NCI-H226 (cell line): ENCODE results near the gene NAA25.
"Not testable (repeated sequence)": the region's sequence is repeated elsewhere in the genome, so short reads cannot be mapped to it uniquely, and the experiment has no call there.

Experiments used
- DNase-seq: peaks from one replicate; pipeline ENCODE4 v3.0.0-alpha.2; 2015

The NAA25 gene

DNA sequence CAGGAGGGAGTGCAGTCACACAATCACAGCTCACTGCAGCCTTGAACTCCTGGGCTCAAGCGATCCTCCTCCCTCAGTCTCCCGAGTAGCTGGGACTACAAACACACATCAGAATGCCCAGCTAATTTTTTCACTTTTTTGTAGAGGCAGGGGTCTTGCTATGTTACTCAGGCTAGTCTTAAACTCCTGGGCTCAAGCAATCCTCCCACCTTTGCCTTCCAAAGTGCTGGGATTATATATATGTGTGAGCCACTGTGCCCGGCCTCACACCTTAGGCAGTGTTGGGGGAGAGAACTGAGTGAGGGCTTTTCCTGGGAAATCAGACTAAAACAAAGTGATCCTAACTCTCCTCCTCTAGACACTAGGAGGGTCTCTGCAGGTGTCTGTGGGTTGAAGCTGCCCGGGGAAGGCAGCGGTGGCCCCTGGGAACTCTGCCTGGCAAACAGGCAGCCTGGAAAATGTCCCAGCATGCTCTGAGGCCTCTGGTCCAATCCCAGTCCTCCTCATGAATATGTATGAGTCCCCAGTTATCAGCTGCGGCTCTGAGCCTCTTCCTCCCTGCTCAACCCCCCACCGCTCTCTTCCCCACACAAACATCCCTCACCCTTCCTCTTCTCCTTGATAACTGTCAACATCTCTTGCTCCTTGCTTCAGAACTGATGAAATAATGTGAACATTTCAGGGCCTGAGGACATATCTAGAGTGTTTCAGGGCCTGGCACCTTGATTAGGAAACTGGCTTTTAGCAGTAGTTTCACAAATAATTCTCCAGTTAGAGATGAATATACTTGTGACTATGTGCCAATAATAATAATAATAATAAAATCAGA lies 7.9 kb upstream of the NAA25 start:
- DNase-seq: peak; percentile 97

DNA sequence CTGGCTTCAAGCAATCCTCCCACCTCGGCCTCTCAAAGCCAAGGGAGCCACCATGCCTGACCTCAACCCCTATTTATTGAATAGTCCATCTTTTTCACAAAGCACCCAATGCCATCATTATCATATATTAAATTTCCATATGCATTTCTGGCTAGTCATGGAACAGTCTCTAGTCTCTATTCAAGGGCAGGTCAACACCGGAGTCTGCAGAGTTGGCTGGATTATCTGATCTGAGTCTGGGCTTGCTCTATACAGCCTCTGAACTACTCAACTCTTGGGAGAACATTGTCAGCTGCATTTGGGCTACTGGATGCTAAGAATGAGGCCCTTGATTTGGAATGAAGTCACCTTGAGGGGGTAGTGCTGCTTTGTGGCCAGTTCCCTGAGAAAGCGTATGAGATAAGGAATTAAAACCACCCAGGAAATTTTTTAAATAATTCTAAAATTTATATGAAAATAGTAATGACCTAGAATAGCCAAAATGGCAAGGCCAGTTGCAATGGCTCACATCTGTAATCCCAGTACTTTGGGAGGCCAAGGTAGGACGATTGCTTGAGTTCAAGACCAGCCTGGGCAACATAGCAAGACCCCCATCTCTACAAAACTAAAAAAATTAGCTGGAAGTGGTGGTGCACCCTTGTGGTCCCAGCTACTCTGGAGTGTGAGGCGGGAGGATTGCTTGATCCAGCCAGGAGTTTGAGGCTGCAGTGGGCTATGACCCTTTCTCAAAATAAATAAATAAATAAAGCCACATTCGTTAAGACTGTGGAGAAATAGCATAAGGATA lies 6.9 kb upstream of the NAA25 start:
- no peak for DNase-seq

DNA sequence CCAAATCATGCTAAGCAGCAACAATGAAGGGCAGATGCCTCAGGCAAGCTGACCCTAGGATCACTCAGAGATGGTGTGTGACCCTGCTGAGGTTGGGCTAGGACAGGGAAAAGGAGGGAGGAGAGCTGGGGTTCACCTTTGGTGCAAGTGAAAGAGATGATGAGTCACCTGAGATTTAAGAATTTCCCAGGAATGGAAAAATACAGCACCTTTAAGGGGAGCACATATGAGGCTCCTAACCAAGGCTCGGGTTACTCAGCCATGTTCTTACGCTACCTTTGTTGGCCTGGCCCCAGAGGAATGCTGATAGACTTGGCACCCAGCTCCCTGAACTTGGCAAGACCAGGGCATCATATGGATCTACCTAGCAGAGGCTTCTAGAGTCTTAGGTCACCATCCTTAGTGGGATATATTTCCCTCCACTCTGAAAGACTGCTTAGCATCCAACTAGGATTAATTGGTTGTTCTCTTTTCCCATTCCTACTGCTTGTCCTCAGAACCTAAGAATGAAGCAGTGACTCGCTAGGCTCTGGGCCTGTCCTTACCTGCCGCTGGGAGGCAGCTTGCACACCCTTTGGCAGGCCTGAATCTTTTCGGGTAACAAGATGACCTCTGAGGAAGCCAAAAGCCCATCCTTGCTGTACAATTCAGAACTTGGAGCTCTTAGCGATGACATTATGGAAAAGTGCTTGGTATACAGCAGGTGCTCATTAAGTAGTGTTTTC lies 4.0 kb upstream of the NAA25 start:
- peak; percentile 94 for DNase-seq

DNA sequence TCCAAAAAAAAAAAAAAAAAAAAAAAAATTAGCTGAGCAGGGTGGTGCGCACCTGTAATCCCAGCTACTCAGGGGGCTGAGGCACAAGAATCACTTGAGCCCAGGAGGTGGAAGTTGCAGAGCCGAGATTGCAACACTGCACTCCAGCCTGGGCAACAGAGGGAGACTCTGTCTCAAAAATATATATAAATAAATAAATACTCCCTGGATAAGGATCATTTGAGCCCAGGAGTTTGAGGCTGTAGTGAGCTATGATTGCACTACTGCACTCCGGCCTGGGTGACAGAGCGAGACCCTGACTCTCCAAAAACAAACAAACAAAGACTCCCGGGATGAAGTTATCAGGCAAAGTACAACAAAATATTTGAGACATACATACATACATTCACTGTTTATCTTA lies 3.3 kb upstream of the NAA25 start:
- peak; percentile 17 for DNase-seq

DNA sequence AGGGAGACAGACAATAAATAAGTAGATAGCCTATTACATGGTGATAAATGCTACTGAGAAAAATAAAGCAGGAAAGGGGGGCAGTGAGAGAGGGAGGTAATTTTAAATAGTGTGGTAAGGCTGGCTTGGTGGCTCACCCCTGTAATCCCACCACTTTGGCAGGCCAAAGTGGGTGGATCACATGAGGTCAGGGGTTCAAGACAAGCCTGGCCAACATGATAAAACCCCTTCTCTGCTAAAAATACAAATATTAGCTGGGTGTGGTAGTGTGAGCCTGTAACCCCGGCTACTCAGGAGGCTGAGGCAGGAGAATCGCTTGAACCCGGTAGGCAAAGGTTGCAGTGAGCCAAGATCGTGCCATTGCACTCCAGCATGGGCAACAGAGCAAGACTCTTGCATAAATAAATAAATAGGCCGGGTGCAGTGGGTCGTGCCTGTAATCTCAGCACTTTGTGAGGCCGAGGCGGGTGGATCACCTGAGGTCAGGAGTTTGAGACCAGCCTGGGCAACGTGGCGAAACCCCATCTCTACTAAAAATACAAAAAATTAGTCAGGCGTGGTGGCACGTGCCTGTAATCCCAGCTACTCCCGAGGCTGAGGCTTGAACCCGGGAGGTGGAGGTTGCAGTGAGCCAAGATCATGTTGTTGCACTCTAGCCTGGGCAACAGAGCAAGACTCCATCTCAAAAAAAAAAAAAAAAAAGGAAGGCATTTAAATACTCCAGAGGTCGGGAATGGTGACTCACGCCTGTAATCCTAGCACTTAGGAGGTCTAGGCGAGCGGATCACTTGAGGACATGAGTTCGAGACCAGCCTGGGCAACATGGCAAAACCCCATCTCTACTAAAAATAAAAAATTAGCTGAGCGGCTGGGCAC lies 2.4 kb upstream of the NAA25 start:
- not testable (repeated sequence) for DNase-seq

DNA sequence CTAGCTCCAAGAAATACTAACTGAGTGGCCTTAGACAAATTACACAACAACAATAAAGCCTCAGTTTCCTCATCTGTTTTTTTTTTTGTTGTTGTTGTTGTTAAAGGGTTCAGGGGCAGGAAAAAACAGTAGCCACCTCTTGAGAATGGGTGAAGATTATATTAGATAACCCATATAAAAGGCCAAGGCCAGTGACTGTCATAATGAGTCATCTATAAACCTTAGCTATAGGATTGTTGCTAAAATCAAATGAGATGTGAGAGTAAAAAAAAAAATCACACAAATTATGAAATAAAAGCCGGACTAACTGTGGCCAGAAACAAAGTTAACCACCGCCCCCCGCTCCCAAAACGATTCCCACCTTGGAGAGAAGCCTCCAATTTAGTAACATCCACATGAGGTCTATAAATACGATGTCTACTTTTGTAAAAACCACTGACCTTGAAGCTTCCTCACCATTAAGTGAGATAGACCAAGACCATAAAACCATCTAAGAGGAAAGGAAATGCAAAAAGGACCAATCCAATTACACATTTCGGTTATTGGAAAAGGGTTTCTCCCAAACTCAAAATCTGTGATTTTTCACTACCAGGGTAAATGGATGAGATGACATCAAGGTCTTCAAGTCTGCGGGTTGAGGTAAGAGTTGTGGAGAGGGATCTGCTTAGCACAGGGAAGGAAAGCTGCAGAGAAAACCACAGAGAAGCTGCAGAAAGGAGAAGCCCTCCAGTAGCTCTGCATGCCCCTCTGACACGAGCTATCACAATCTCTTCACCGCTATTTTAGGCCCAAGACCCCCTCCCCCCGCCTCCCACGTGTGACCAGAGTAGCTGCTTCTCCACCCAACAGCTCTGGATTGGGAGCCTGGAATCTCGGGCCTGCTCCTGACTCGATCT lies 1.0 kb downstream of the NAA25 start:
- DNase-seq: no peak

DNA sequence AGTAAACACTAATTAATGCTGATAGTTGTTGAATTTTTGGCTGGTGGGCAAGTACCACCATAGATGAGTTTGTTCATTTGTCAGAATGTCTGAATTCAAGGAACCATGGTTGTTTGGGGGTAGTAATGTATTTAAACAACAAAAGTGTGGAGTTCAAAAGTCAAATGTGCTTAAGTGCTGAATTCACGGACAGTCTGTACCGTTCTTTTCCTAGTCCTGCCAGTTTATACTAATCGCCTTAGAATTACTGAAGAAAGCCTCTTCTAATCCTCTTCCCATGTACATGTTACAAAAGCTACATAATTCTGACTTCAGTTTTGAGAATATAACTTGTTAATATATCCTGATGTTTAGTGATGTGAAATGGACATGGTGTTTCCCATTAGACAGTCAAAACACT lies 2.7 kb downstream of the NAA25 start:
- DNase-seq: no peak

DNA sequence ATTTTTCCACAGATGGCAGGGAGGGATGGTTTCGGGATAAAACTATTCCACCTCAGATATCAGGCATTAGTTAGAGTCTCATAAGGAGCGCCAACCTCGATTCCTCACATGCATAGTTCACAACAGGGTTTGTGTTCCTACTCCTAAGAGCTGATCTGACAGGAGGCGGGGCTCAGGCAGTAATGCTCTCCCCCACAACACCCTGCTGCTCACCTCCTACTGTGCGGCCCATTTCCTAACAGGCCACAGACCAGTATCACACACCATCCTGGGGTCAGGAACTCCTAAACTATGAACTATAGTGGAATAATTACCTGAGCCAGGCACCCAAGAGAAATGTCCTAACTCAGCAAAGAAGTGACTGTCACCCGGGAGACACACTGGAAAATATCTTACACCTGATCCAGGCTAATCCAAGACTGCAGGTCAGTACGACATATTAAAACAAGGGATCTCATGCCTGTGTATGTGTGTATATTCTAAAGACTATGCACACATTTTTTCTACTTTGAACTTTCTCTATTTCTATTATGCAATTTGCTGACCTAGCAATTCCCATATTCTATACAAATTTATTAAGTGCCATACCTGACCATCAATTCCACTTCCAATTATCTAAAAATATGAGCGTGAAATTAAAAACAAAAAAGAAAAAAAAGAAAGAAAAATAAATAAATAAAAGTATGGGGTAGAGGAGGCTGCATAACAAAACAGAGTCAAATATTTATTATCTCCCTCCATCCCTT lies 4.7 kb downstream of the NAA25 start:
- DNase-seq: no peak

DNA sequence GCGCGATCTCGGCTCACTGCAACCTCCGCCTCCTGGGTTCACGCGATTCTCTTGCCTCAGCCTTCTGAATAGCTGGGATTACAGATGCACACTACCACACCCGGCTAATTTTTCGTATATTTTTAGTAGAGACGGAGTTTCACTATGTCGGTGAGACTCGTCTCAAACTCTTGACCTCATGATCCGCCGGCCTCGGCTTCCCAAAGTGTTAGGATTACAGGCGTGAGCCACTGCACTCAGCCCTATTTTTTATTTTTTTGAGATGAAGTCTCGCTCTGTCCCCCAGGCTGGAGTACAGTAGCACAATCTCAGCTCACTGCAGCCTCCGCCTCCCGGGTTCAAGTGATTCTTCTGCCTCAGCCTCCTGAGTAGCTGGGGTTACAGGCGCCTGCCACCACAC lies 5.8 kb downstream of the NAA25 start:
- not testable (repeated sequence) for DNase-seq

DNA sequence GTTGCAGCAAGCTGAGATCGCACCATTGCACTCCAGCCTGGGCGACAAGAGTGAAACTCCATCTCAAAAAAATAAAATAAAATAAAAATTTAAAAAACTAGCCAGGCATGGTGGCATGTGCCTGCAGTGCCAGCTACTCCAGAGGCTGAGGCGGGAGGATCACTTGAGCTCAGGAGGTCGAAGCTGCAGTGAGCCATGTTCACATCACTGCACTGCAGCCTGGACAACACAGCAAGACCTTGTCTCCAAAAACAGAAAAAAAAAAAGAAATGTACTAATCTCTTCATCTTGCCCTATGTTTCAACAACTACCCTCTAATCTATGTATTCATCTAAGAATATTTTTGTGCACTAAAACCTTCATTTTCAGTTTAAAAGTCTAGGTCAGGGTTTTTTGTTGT lies 6.5 kb downstream of the NAA25 start:
- DNase-seq: no peak

DNA sequence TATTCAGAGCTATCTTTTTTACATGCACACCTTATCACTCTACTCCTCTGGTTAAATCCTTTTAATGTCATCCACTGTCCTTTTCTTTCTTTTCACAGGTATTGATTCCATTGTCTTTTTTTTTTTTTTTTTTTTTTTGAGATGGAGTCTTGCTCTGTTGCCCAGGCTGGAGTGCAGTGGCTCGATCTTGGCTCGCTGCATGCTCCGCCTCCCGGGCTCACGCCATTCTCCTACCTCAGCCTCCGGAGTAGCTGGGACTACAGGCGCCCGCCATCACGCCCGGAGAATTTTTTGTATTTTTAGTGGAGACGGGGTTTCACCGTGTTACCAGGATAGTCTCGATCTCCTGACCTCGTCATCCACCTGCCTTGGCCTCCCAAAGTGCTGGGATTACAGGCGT lies 8.1 kb downstream of the NAA25 start:
- DNase-seq: not testable (repeated sequence)

DNA sequence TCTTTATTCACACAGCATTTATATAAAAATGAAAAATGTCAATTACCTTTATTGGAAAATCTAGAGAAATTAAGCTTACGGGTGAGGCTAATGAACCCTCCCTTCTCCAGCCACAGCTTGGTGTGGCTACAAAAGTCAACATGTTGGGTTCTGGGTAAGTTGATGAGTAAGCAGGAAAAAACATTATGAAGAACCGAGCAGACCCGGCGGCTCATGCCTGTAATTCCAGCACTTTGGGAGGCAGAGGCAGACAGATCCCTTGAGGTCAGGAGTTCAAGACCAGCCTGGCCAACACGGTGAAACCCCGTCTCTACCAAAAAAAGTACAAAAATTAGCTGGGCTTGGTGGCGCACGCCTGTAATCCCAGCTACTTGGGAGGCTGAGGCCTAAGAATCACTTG lies 10.9 kb downstream of the NAA25 start:
- no peak for DNase-seq

DNA sequence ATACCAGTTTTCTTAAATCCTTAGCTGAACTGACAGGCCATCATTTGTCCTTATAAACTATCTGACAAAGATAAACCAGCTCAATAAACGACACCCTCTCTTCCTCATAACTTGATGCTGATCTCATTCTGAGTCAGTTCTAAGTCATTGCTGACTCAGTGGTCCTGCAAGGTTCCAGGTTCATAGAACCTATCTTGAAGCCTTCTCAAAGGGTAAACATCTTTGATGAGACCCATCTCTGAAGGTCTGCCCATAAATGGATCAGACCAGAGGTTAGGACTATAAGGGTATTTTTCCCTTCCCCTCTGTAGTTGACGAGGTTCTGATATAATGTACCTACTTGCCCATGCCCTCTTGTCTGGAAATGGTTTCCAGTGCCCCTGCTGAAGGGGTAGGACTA lies 11.9 kb downstream of the NAA25 start:
- DNase-seq: peak; percentile 77

DNA sequence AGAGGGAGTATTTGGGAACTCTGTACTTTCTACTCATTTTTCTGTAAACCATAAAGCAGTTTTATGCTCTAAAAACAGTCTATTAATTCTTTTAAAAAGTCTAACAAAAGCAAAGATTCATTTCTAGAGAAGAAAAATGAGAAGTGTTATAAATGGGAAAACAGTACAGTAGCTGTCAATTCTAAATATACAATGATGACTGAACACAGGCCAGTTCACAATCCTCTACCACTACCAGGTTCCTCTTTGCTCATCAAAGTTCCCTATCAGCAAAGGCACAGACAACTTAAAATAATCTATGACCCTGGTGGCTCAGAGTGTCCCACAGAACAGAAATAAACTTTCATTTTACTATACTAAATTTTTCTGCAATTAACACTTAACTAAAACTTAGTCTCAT lies 12.5 kb downstream of the NAA25 start:
- DNase-seq: no peak

DNA sequence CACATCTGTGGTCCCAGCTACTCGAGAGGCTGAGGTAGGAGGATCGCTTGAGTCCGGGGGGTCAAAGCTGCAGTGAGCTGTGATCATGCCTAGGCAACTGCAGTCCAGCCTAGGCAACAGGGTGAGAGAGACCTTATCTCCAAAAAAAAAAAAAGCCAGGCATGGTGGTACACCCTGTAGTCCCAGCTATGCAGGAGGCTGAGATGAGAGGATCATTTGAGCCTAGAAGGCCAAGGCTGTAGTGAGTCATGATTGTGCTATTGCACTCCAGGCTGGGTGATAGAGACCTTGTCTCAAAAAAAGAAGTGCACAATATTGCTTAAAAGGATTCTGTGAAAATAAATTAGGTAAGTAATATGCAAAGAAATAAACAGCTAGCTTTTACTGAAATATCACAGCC lies 17.0 kb downstream of the NAA25 start:
- no peak for DNase-seq

DNA sequence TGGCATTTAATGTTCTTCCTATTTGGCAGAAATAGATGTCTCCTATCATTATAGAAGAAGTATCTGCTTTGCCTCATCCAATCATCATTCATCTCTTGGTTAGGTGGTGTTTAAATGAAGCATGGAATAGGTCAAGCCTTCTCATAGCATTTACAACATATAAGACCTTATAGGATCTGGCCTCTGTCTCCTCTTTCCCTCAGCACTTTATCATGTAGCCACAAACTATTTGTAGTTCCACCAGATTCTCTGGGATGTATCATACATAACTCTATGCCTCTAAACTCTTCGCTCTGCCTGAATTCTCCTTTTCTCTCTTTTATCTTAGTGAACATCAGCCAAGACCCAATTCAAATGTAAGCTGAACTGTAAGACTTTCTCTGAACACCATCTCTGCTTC lies 20.7 kb downstream of the NAA25 start:
- DNase-seq: no peak

DNA sequence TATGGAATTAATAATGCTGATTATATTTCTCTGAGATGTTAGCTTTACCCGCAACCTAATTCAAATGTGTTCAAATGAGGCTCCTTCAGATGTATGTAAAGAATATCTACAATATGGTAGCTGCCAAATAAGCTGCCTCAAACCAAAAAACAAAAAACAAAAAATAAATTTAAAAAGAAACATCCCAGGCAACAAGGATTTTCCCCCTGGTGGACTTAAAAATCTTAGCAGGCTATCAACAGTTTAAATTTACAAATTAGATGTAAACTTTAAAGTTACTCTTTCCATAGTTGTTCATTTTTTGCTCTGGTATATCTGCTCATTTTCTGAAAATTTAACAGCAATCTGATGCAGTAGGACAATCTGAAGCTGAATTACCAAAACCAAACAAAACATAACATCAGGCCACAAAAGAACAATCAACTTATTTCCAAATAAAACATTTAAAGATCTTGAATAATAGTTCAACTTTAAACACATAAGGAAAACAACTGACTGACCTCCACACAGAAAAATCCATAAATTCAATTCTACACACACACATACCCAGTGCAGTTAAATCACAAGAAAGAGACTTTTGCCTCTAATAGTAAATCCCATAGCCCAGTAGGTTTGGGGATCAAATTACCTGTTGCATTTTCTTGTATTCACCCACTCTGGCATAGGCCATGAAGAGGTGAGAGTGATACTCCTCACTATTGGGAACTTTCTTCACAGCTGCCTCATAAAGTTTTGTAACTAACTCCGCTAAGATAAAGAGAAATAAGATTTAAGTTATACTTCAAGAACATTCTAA lies 21.3 kb downstream of the NAA25 start:
- DNase-seq: no peak

DNA sequence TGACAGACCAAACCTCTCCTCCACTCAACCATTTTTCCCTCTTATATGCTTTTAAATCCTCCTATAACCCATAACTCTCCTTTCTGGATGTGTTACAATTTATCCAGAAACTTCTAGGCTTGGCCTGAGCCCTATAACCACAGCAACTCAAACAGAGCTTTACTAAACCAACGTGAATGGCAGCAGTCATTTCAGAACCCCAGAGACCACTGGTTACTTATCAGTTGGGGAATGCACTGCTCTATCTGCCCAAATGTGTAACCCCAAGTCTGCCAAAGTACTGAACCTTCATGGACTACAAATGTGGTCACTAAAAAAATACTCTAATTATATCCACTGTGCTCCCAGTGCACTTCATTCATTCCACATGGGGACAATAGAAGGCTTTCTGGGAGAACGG lies 42.0 kb downstream of the NAA25 start:
- DNase-seq: no peak

DNA sequence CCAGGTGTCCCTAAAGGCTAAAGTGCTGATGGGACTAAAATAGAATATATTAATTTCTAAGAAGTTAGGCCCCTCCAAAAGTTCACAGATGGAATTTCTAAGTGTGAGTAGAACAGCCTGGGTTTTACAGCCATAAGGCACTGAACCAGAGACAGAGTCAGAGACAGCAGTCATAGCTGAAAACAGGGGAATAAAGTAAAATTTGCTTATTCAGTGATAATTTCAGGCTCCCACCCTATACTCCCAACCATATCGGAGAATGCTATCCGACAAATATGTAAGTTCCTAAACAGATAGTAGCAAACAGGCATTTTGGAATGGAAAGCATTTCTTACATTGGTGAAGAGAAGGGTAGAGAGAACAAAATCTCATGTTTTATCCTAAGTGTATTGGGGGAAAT lies 45.3 kb downstream of the NAA25 start:
- no peak for DNase-seq

DNA sequence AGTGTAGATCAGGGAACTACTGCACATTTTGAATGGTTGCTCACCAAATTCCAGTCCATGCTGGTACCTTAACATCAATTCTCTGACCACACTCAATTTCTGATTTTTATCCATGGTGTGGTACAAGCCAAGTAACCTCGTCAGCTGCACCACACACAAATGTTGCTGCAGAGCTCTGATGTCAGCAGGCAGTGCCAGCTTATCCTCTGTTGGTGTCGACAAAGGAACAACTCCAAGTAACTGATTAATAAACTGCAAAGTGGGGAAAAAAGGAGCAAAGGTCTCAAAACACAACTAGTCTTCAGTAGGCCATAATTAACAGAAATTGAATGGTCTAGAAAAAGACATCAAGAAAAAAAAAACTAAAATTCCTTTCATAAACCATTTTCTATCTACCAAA lies 47.4 kb downstream of the NAA25 start:
- no peak for DNase-seq
